Mesothelial cell of epicardium (in vitro differentiated cells): ENCODE data around the gene HNRNPLL. TPM values are rescaled to one million over a fixed set of nuclear protein-coding genes. Genes with fewer than 3 reads are reported as not detected.

ENCODE experiments used
- DNase-seq, 2 experiments: peaks; one replicate each; pipeline ENCODE4 v3.0.0; 2021; ENCODE audit warnings: low spot score in 2 of 2; ENCODE audit not compliant: unreplicated experiment in 2 of 2
- H3K27ac Mint-ChIP-seq: 2 replicates; pipeline ENCODE4 v1.8.0; 2021; ENCODE audit warnings: mixed read lengths
- H3K27me3 Mint-ChIP-seq: 2 replicates; pipeline ENCODE4 v1.8.0; 2021; ENCODE audit warnings: low read depth, mixed read lengths
- H3K36me3 Mint-ChIP-seq: 2 replicates; pipeline ENCODE4 v1.8.0; 2021; ENCODE audit warnings: mixed read lengths
- H3K4me1 Mint-ChIP-seq: 2 replicates; pipeline ENCODE4 v1.8.0; 2021; ENCODE audit warnings: mixed read lengths
- H3K4me3 Mint-ChIP-seq: 2 replicates; pipeline ENCODE4 v1.8.0; 2021; ENCODE audit warnings: mild to moderate bottlenecking, moderate library complexity, mixed read lengths
- H3K9me3 Mint-ChIP-seq: 2 replicates; pipeline ENCODE4 v1.8.0; 2021; ENCODE audit warnings: mixed read lengths
- total RNA-seq: library from RNA; stranded (reverse); gene quantifications from 3 replicates; pipeline ENCODE4 v1.2.1, GENCODE V29; 2021
- TF ChIP-seq, protein P1 (sequence below): fragments of 200-600 bp; sonication (generic); IDR thresholded peaks from one replicate; pipeline ENCODE4 v1.5.0; 2021; ENCODE audit warnings: antibody characterized with exemption; ENCODE audit not compliant: unreplicated experiment

Gene HNRNPLL
- total RNA-seq, 1 donor from 2014 or later: 80.7 TPM

- peaks cover 21% of the 10 kb centered on the region for H3K4me1 Mint-ChIP-seq
- DNase-seq: no peak
- no peaks in the 10 kb centered on the region for H3K36me3 Mint-ChIP-seq
Measured at GRCh38 chr2:38533757-38534545, 68.8 kb downstream of the HNRNPLL start.

GRCh38 chr2:38533180-38533579, 69.5 kb downstream of the HNRNPLL start:
- Mint-ChIP-seq H3K27ac (no peak overlapping the region), H3K4me1 (peaks cover 19% of the 10 kb centered on the region), H3K27me3 (peaks cover 10% of the 10 kb centered on the region), H3K9me3 (no peaks in the 10 kb centered on the region), H3K4me3 (no peak overlapping the region), H3K36me3 (no peaks in the 10 kb centered on the region)
- no peak for DNase-seq
- TF ChIP-seq, protein P1, sequence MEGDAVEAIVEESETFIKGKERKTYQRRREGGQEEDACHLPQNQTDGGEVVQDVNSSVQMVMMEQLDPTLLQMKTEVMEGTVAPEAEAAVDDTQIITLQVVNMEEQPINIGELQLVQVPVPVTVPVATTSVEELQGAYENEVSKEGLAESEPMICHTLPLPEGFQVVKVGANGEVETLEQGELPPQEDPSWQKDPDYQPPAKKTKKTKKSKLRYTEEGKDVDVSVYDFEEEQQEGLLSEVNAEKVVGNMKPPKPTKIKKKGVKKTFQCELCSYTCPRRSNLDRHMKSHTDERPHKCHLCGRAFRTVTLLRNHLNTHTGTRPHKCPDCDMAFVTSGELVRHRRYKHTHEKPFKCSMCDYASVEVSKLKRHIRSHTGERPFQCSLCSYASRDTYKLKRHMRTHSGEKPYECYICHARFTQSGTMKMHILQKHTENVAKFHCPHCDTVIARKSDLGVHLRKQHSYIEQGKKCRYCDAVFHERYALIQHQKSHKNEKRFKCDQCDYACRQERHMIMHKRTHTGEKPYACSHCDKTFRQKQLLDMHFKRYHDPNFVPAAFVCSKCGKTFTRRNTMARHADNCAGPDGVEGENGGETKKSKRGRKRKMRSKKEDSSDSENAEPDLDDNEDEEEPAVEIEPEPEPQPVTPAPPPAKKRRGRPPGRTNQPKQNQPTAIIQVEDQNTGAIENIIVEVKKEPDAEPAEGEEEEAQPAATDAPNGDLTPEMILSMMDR: no peak

More at GRCh38 chr2:38533757-38534545, 68.8 kb downstream of the HNRNPLL start:
- H3K27me3 Mint-ChIP-seq: peaks cover 10% of the 10 kb centered on the region
- H3K27ac Mint-ChIP-seq: no peak overlapping the region
- H3K9me3 Mint-ChIP-seq: no peaks in the 10 kb centered on the region
- H3K4me3 Mint-ChIP-seq: no peak overlapping the region
- TF ChIP-seq, protein P1: no peak

- peaks cover 17% of the 10 kb centered on the region for H3K4me1 Mint-ChIP-seq
- no peak overlapping the region for H3K27ac Mint-ChIP-seq
- no peaks in the 10 kb centered on the region for H3K9me3 Mint-ChIP-seq
- H3K27me3 Mint-ChIP-seq: peaks cover 10% of the 10 kb centered on the region
- TF ChIP-seq, protein P1: no peak
- no peak for DNase-seq
- H3K36me3 Mint-ChIP-seq: no peaks in the 10 kb centered on the region
- no peak overlapping the region for H3K4me3 Mint-ChIP-seq
Measured at GRCh38 chr2:38532366-38532765, 70.4 kb downstream of the HNRNPLL start.

DNA sequence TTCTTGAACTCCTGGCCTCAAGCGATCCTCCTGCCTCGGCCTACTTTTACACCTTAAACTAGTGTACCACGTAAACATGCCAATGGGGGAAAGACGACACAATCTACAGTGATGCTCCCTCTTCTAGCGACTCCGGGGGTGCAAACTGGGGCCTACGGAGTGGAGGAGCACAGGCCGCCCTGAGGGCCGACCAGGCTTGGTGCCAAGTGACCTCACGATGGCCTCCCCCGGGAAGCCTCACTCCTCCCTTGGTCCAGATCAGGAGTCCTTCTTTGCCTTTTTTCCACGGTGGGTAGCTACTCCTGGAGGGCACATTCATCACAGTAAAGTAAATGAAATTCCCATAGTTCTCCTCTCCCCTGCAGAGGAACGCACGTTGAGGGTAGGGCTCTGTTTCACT, 73.5 kb downstream of the HNRNPLL start:
- peaks cover 11% of the 10 kb centered on the region for H3K4me1 Mint-ChIP-seq
- no peaks in the 10 kb centered on the region for H3K36me3 Mint-ChIP-seq
- no peak overlapping the region for H3K27ac Mint-ChIP-seq
- H3K27me3 Mint-ChIP-seq: peaks cover 4% of the 10 kb centered on the region
- no peak for DNase-seq
- TF ChIP-seq, protein P1: no peak
- no peak overlapping the region for H3K4me3 Mint-ChIP-seq
- no peaks in the 10 kb centered on the region for H3K9me3 Mint-ChIP-seq

DNA sequence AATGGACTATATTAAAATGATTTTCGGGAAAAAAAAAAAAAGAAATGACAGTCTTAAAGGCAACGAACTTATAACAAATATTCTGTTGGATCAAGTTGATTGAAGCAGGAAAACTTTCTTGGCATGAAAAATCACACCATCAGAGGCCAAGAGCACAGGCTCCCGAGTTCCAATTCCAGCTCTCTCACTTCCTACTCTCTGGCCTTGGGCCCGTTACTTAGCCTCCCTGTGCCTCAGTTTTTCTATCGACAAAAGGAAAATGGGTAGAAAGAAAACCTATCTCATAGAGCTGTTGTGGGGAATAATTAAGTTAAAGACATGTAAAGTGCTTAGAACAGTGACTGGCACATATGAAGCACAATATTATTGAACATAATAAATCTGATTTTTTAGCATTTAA, 74.2 kb downstream of the HNRNPLL start:
- H3K4me3 Mint-ChIP-seq: peak overlapping the region; percentile 59
- no peak for DNase-seq
- no peaks in the 10 kb centered on the region for H3K9me3 Mint-ChIP-seq
- H3K36me3 Mint-ChIP-seq: no peaks in the 10 kb centered on the region
- TF ChIP-seq, protein P1: no peak
- H3K27ac Mint-ChIP-seq: no peak overlapping the region
- peaks cover 4% of the 10 kb centered on the region for H3K27me3 Mint-ChIP-seq
- H3K4me1 Mint-ChIP-seq: peaks cover 17% of the 10 kb centered on the region
